Neural cell (in vitro differentiated cells): ENCODE measurements around the gene ADAMTS15.

ENCODE experiments used
- EP300 ChIP-seq: fragments of 450-650 bp; conservative IDR thresholded peaks from 2 replicates; pipeline ENCODE4 v1.6.1; 2014; ENCODE audit warnings: antibody characterized with exemption, mild to moderate bottlenecking, moderate library complexity; ENCODE audit not compliant: poor library complexity, severe bottlenecking
- EZH2 ChIP-seq: fragments of 200-600, 300-800 bp; shearing (Covaris generic), sonication (generic); IDR thresholded peaks from 2 replicates; pipeline ENCODE4 v1.6.1; 2014; ENCODE audit warnings: antibody characterized with exemption, low read length, borderline replicate concordance, mild to moderate bottlenecking; ENCODE audit not compliant: insufficient read depth, poor library complexity, severe bottlenecking

- TF ChIP-seq EZH2 (no peak), EP300 (no peak)
These were observed 64.7 kb downstream of the ADAMTS15 start for GRCh38 chr11:130513132-130513531.
